ENCODE data around the gene FUCA1. TPM values are rescaled to one million over a fixed set of nuclear protein-coding genes. Genes with fewer than 3 reads are reported as not detected.

Gene FUCA1
- polyA plus RNA-seq, 3 donors = 24.2 to 97.7 (median 96.6) TPM

GRCh38 chr1:23838401-23838866 lies 29.7 kb downstream of the FUCA1 start:
- peak overlapping the region; percentile 56 for H3K4me2 ChIP-seq (replicated peaks; ENCODE audit: extremely low read depth, low read length, poor library complexity, severe bottlenecking)
- no peaks in the 10 kb centered on the region for H4K20me1 ChIP-seq (ENCODE audit: insufficient read depth, low read length)
- H2AFZ ChIP-seq (ENCODE audit: insufficient read depth, low read depth, low read length, poor library complexity, severe bottlenecking) = peak overlapping the region; percentile 56
- H3K79me2 ChIP-seq (ENCODE audit: insufficient read depth, low read length) = no peaks in the 10 kb centered on the region
- H3K36me3 ChIP-seq (replicated peaks in 1 of 2; ENCODE audit: control insufficient read depth in 1 of 2, insufficient read depth in 2 of 2, low read length in 2 of 2) = peaks cover 0 to under 1% of the 10 kb centered on the region in 2 donors
- DNase-seq = peak; percentile 77 to 93 (median 84)
- peak overlapping the region; percentile 70 to 80 for H3K4me3 Mint-ChIP-seq
- peaks cover 29% of the 10 kb centered on the region for H3K4me1 Mint-ChIP-seq
- H3K4me1 ChIP-seq (ENCODE audit: control insufficient read depth in 1 of 2, insufficient read depth in 2 of 2, low read length in 2 of 2) = peaks cover 26% of the 10 kb centered on the region in 2 donors
- H3K27me3 ChIP-seq (ENCODE audit: control insufficient read depth in 2 of 2, insufficient read depth in 2 of 2, low read length in 2 of 2) = no peaks in the 10 kb centered on the region
- H3K4me3 ChIP-seq (replicated peaks in 1 of 3; ENCODE audit: low read depth in 2 of 3, low read length in 3 of 3) = peak overlapping the region; percentile 13 to 66 (median 29)
- 2% methylated on average over 5 of the region's 21 CpGs for WGBS (ENCODE audit: insufficient coverage)
- intact Hi-C loops (cut with micrococcal nuclease) = no loop called here
- no peak for TF ChIP-seq CTCF (IDR thresholded peaks at IDR 0.05)
- H3K27me3 Mint-ChIP-seq (ENCODE audit: low read depth in 3 of 3) = peaks cover 0 to 5% (median 0%) of the 10 kb centered on the region in 3 donors
- no peaks in the 10 kb centered on the region for H3K9me3 ChIP-seq (replicated peaks in 1 of 2; ENCODE audit: control insufficient read depth in 1 of 2, insufficient read depth in 1 of 2, low read length in 2 of 2)
- peak overlapping the region; percentile 72 for H3K9ac ChIP-seq (ENCODE audit: insufficient read depth, low read length, poor library complexity, severe bottlenecking)
- H3K36me3 Mint-ChIP-seq = no peaks in the 10 kb centered on the region
- H3K27ac ChIP-seq (ENCODE audit: low read depth in 1 of 2, low read length in 2 of 2) = peak overlapping the region in 1 of 2 donors; percentile 79
- peak overlapping the region in 5 of 7 donors; percentile 10 to 86 (median 28) for H3K27ac Mint-ChIP-seq
- no peaks in the 10 kb centered on the region for H3K9me3 Mint-ChIP-seq

DNA sequence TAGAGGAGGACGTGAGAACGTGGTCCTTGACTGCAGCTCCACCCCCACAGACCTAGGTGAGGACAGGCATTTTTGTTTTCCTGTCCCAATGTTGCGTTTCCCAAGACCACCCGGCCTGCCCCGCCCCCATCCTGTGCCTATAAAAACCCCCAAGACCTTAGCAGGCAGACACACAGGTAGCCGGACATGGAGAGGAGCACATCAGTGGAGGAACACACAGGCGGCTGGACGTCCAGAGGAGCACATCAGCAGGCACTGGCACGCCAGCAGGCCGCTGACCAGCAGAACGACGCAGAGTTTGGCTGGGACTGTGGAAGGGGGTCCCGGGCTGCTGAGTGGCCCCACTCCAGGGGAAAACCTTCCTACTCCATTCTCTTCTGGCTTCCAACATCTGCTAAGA lies 30.2 kb downstream of the FUCA1 start:
- Histone ChIP-seq H3K4me2 (replicated peaks; ENCODE audit: extremely low read depth, low read length, poor library complexity, severe bottlenecking) (peak overlapping the region; percentile 56), H3K27ac (ENCODE audit: low read depth in 1 of 2, low read length in 2 of 2) (peak overlapping the region in 1 of 2 donors; percentile 79), H3K4me1 (ENCODE audit: control insufficient read depth in 1 of 2, insufficient read depth in 2 of 2, low read length in 2 of 2) (peaks cover 26% of the 10 kb centered on the region in 2 donors), H3K27me3 (ENCODE audit: control insufficient read depth in 2 of 2, insufficient read depth in 2 of 2, low read length in 2 of 2) (no peaks in the 10 kb centered on the region), H2AFZ (ENCODE audit: insufficient read depth, low read depth, low read length, poor library complexity, severe bottlenecking) (peak overlapping the region; percentile 56), H3K4me3 (replicated peaks in 1 of 3; ENCODE audit: low read depth in 2 of 3, low read length in 3 of 3) (peak overlapping the region in 1 of 3 experiments; percentile 66), H3K9ac (ENCODE audit: insufficient read depth, low read length, poor library complexity, severe bottlenecking) (peak overlapping the region; percentile 72), H3K36me3 (replicated peaks in 1 of 2; ENCODE audit: control insufficient read depth in 1 of 2, insufficient read depth in 2 of 2, low read length in 2 of 2) (no peaks in the 10 kb centered on the region), H3K9me3 (replicated peaks in 1 of 2; ENCODE audit: control insufficient read depth in 1 of 2, insufficient read depth in 1 of 2, low read length in 2 of 2) (no peaks in the 10 kb centered on the region), H3K79me2 (ENCODE audit: insufficient read depth, low read length) (no peaks in the 10 kb centered on the region), H4K20me1 (ENCODE audit: insufficient read depth, low read length) (no peaks in the 10 kb centered on the region)
- Mint-ChIP-seq H3K36me3 (no peaks in the 10 kb centered on the region), H3K4me1 (peaks cover 29% of the 10 kb centered on the region), H3K27ac (peak overlapping the region in 1 of 7 donors; percentile 28), H3K4me3 (peak overlapping the region; percentile 70 to 80), H3K9me3 (no peaks in the 10 kb centered on the region), H3K27me3 (ENCODE audit: low read depth in 3 of 3) (peaks cover 0 to 5% (median 0%) of the 10 kb centered on the region in 3 donors)
- DNase-seq = peak in 1 of 3 donors; percentile 36
- 44% methylated on average over 10 of the region's 13 CpGs for WGBS (ENCODE audit: insufficient coverage)
- intact Hi-C loops (cut with micrococcal nuclease) = no loop called here
- TF ChIP-seq CTCF (IDR thresholded peaks at IDR 0.05) = no peak

Data from CD14-positive monocyte (primary cell).